ENCODE data around the gene KCTD1.

Gene KCTD1

GRCh38 chr18:26546170-26546874 is 2.0 kb downstream of the KCTD1 start:
- Histone ChIP-seq H3K9ac (ENCODE audit: low read length) (no peak overlapping the region), H3K27ac (ENCODE audit: low read length) (no peak overlapping the region), H3K4me1 (ENCODE audit: low read length) (peaks cover 11% of the 10 kb centered on the region), H3K27me3 (ENCODE audit: low read depth, low read length) (peaks cover 5% of the 10 kb centered on the region; the same call in 1 of the 2 replicates), H3K36me3 (replicated peaks; ENCODE audit: low read depth, low read length) (no peaks in the 10 kb centered on the region), H3K4me3 (ENCODE audit: low read length) (no peak overlapping the region), H3K9me3 (ENCODE audit: insufficient read depth, low read length) (no peaks in the 10 kb centered on the region), H3K79me2 (ENCODE audit: low read length) (peaks cover 7% of the 10 kb centered on the region), H3K4me2 (ENCODE audit: low read length) (no peak overlapping the region), H2AFZ (ENCODE audit: low read depth, low read length) (no peak overlapping the region), H4K20me1 (ENCODE audit: insufficient read depth, low read length) (peaks cover 17% of the 10 kb centered on the region; the same call in 1 of the 2 replicates)
- no peak for TF ChIP-seq CTCF (IDR thresholded peaks at IDR 0.05; ENCODE audit: low read depth, low read length)
- no peak for TF ChIP-seq EZH2phosphoT487 (IDR thresholded peaks at IDR 0.05; ENCODE audit: low read depth)

GRCh38 chr18:26545335-26546123 is 2.8 kb downstream of the KCTD1 start:
- Histone ChIP-seq H3K4me2 (ENCODE audit: low read length) (no peak overlapping the region), H3K4me1 (ENCODE audit: low read length) (peaks cover 11% of the 10 kb centered on the region), H3K27me3 (ENCODE audit: low read depth, low read length) (no peaks in the 10 kb centered on the region), H3K4me3 (ENCODE audit: low read length) (no peak overlapping the region), H3K27ac (ENCODE audit: low read length) (no peak overlapping the region), H3K79me2 (ENCODE audit: low read length) (peaks cover 7% of the 10 kb centered on the region), H3K36me3 (replicated peaks; ENCODE audit: low read depth, low read length) (no peaks in the 10 kb centered on the region), H2AFZ (ENCODE audit: low read depth, low read length) (no peak overlapping the region), H4K20me1 (ENCODE audit: insufficient read depth, low read length) (peaks cover 17% of the 10 kb centered on the region; the same call in 1 of the 2 replicates), H3K9ac (ENCODE audit: low read length) (no peak overlapping the region), H3K9me3 (ENCODE audit: insufficient read depth, low read length) (no peaks in the 10 kb centered on the region)
- TF ChIP-seq CTCF (IDR thresholded peaks at IDR 0.05; ENCODE audit: low read depth, low read length) (no peak), EZH2phosphoT487 (IDR thresholded peaks at IDR 0.05; ENCODE audit: low read depth) (no peak)

- peaks cover 7% of the 10 kb centered on the region for H3K79me2 ChIP-seq (ENCODE audit: low read length)
- no peaks in the 10 kb centered on the region for H3K27me3 ChIP-seq (ENCODE audit: low read depth, low read length)
- no peak overlapping the region for H3K4me3 ChIP-seq (ENCODE audit: low read length)
- no peaks in the 10 kb centered on the region for H3K36me3 ChIP-seq (replicated peaks; ENCODE audit: low read depth, low read length)
- no peak overlapping the region for H2AFZ ChIP-seq (ENCODE audit: low read depth, low read length)
- no peaks in the 10 kb centered on the region for H3K9me3 ChIP-seq (ENCODE audit: insufficient read depth, low read length)
- no peak overlapping the region for H3K4me2 ChIP-seq (ENCODE audit: low read length)
- H3K4me1 ChIP-seq (ENCODE audit: low read length), result peaks cover 4% of the 10 kb centered on the region
- H4K20me1 ChIP-seq (ENCODE audit: insufficient read depth, low read length), result peaks cover 17% of the 10 kb centered on the region; the same call in 1 of the 2 replicates
- H3K27ac ChIP-seq (ENCODE audit: low read length), result no peak overlapping the region
- no peak overlapping the region for H3K9ac ChIP-seq (ENCODE audit: low read length)
- no peak for TF ChIP-seq EZH2phosphoT487 (IDR thresholded peaks at IDR 0.05; ENCODE audit: low read depth)
- no peak for TF ChIP-seq CTCF (IDR thresholded peaks at IDR 0.05; ENCODE audit: low read depth, low read length)
Observed at GRCh38 chr18:26544451-26544850, 3.9 kb downstream of the KCTD1 start.

- no peak overlapping the region for H3K4me2 ChIP-seq (ENCODE audit: low read length)
- no peaks in the 10 kb centered on the region for H3K36me3 ChIP-seq (replicated peaks; ENCODE audit: low read depth, low read length)
- no peak overlapping the region for H3K27ac ChIP-seq (ENCODE audit: low read length)
- peaks cover 7% of the 10 kb centered on the region for H3K79me2 ChIP-seq (ENCODE audit: low read length)
- no peaks in the 10 kb centered on the region for H3K27me3 ChIP-seq (ENCODE audit: low read depth, low read length)
- TF ChIP-seq EZH2phosphoT487 (IDR thresholded peaks at IDR 0.05; ENCODE audit: low read depth) (no peak), CTCF (IDR thresholded peaks at IDR 0.05; ENCODE audit: low read depth, low read length) (no peak)
- H3K9ac ChIP-seq (ENCODE audit: low read length), result no peak overlapping the region
- peaks cover 4% of the 10 kb centered on the region for H3K4me1 ChIP-seq (ENCODE audit: low read length)
- no peaks in the 10 kb centered on the region for H3K9me3 ChIP-seq (ENCODE audit: insufficient read depth, low read length)
- no peak overlapping the region for H3K4me3 ChIP-seq (ENCODE audit: low read length)
- peaks cover 17% of the 10 kb centered on the region; the same call in 1 of the 2 replicates for H4K20me1 ChIP-seq (ENCODE audit: insufficient read depth, low read length)
- no peak overlapping the region for H2AFZ ChIP-seq (ENCODE audit: low read depth, low read length)
Observed at GRCh38 chr18:26543373-26543772, 5.0 kb downstream of the KCTD1 start.
